HG02623 (cell line): Measurements from ENCODE around the gene INO80E.
"Not testable (repeated sequence)": the region's sequence is repeated elsewhere in the genome, so short reads cannot be mapped to it uniquely, and the experiment has no call there.

Source experiments
- ATAC-seq: cut with Tn5 transposase; IDR thresholded peaks from one replicate; pipeline ENCODE4 v1.9.1; 2021; ENCODE audit warnings: moderate library complexity; ENCODE audit not compliant: unreplicated experiment

The INO80E gene

GRCh38 chr16:29995911-29996765, at the start of gene INO80E:
INO80E (plus strand) TSS chr16:29996241; CDS start chr16:29996311, 70 bp downstream.
- peak; percentile 82 for ATAC-seq

- ATAC-seq = no peak
Measured at GRCh38 chr16:29947897-29948296, 48.1 kb upstream of the INO80E start.

- no peak for ATAC-seq
Measured at GRCh38 chr16:29950806-29951461, 45.1 kb upstream of the INO80E start.

DNA sequence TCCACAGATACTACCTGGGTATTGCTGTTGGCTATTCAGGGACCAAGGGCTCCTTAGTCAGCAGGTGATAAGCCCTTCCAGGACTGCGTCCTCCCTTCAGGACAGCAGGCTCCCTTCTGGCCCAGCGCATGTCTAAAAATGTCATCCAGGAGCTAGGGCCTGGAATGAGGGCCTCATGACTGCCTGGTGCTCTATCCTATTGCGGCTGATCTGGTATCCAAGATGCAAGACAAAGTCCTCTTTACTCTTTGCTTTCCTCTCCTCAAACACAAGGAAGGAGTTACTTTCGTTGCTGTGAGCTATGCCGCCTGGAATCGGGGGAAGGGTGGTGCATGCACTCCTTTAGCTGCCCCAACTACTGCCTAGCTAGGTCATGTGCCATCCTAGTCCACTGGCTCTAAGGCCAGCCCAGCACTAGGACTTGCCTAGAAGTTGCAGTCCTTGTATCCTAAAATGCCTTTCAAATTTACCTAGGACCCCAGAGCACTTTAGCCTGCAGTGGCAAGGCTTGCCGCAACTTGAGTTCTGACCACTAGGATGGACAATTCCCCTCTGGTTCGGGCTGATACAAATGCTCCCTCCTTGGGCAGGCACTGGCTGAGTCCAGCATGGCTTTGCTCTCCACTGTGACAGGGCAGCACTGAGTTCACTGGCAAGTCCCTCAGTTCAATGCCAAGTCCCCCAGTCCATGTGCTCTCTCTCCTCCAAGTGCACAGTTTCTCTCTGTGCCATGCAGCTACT, 44.2 kb upstream of the INO80E start:
- ATAC-seq = no peak

DNA sequence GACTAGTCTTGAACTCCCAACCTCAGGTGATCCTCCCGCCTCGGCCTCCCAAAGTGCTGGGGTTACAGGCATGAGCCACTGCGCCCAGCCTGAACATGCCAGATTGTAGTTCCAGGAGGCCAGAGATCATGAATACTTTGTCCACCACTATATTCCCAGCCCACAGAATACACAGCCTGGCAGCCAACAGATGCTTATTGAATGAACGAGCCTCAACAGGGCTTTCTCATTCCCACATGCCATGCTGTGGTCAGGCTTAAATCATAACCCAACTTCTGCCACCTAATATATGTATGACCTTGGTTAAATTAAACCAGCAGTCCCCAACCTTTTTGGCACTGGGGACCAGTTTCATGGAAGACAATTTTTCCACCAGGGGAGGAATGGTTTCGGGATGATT, 37.3 kb upstream of the INO80E start:
- ATAC-seq = no peak

DNA sequence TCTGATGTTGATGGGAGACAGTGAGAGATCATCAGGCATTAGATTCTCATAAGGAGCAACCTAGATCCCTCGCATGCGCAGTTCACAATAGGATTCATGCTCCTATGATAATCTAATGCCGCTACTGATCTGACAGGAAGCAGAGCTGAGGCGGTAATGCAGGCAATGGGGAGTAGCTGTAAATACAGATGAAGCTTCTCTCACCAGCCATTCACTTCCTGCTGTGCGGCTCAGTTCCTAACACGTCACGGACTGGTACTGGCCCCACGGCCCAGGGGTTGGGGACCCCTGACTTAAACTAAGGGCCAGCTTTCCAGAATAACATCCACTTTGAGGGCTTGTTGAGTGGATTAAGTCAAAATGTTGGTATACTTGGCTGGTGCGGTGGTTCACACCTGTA, 36.7 kb upstream of the INO80E start:
- no peak for ATAC-seq

- not testable (repeated sequence) for ATAC-seq
Measured at GRCh38 chr16:29959821-29960220, 36.2 kb upstream of the INO80E start.

GRCh38 chr16:29961127-29961478, 34.9 kb upstream of the INO80E start:
- no peak for ATAC-seq

DNA sequence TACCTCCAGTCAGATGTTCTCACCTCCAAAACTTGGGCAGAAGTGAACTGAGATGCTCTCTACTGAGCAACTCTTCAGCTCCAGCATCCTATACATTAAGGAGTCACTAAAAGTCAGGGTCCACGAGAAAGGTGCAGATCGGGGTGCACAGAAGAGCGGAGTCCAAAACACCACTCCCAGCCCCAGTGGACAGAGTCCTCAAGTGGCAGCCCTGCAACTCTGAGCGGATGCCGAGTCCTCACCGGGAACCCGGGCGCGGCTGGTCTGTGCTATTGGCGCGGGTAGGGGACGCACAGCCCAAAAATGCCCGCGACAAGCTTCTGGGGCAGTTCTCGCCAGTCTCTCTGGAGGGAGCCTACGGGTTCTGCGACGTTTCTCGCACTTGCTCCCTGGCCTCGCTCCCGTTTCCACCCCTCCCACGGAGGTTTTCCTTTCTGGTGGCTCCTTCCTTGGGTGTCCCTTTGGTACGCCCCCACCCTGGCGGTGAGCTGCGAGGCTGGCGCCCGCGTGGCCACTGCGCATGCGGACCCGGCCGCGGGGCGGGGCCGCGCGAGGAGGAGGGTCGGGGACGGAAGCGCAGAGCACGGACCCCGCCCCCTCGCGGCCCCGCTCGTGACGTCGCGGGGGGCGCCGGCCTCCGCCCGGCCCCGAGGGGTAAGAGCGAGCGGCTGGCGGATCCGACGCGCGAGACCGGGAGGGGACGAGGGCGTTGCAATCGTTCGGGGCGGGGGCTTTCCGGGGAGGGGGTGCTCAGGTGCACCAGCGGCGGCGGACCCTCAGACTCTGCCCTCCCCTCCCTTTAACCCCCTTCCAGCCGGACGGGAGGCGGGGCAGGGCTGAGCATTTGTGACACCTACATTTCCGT, 34.3 kb upstream of the INO80E start, which contains the start of gene TMEM219:
Gene TMEM219, plus strand, starts transcription at position 601 of the 865 bp plus-strand sequence. CDS start 1,065 bp downstream, outside the sequence.
- peak; percentile 83 for ATAC-seq

DNA sequence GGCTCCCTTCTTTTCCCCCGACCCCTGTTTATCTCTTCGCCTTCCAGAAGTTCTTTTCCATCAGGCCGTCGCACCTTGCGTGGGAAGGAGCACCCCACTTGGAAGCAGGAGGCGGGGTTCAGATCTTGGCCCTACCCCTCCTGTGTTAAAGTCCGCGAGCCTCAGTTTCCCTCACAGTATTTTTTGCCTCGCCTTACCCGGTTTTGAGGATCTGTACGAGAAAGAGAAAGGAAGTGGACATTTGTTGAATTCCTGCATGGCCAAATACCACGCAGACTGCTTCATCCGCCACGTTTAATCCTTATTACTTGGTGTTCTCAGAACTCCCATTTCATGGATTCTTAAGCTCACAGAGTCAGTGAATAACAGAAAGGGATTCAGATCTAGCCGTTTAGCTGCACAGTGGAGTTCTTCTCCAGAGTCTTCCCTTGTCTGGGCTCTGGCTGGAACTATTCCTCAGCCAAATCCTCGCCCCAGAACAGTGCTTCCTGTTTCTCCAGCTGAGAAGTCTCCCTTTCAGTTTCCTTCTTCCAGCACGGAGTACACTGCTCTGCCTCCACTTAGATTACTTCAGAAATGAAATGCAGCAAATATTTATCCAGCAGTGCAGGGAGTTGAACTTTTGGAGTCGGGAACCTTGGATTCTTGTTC, 33.6 kb upstream of the INO80E start:
- no peak for ATAC-seq

DNA sequence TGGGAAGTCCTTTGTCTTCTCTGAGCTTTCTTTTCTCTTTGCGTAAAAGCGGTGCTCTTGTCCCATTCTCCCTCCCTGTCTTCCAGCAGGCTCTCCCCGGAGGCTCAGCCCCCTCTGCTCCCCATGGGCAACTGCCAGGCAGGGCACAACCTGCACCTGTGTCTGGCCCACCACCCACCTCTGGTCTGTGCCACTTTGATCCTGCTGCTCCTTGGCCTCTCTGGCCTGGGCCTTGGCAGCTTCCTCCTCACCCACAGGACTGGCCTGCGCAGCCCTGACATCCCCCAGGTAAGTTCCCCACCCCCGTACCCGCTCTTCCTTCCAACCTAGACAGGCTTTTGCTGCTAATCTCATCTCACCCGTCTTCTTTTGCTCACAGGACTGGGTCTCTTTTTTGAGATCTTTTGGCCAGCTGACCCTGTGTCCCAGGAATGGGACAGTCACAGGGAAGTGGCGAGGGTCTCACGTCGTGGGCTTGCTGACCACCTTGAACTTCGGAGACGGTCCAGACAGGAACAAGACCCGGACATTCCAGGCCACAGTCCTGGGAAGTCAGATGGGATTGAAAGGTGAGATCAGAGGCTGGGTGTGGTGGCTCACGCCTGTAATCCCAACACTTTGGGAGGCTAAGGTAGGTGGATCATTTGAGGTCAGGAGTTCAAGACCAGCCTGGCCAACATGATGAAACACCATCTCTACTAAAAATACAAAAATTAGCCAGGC, 32.9 kb upstream of the INO80E start:
- no peak for ATAC-seq

DNA sequence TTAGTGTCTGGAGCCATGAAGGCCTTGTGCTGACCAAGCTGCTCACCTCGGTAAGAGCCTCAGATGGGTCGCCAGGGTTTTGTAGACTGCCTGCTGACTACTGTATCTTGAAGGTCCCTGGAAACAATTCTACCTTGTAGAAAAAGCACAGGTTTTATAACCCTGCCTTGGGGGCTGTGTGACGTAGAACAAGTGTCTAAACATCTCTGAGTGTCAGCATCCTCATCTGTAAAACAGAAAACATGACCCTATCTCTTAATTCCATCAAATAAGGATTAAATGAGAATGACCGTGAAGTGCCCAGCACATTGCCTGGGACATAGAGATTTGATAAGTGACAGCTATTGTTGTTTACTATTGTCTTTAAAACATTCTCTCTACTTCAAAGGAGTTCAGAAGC, 27.8 kb upstream of the INO80E start:
- no peak for ATAC-seq

- ATAC-seq = no peak
Measured at GRCh38 chr16:29971304-29971703, 24.7 kb upstream of the INO80E start.

GRCh38 chr16:29972500-29972899, 23.5 kb upstream of the INO80E start:
- ATAC-seq = no peak

DNA sequence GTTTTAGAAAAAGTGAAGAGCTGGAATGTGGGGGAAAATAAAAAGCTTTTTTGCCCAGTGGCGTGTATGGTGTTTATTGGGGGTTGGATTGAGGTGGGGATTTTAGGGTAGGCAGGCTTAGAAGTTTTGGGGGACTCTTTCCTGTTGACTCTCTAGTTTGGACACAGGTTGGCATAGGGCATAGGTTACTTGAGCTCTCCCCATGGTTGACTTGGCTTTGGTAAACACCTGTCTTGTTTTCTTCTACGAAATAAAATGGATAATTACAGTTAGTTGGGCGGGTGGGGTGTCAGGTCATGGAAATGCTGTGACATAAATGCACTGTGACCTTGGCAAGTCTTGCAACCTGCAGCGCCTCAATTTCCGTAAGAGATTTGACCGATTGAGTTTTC, 23.1 kb upstream of the INO80E start:
- ATAC-seq = no peak

DNA sequence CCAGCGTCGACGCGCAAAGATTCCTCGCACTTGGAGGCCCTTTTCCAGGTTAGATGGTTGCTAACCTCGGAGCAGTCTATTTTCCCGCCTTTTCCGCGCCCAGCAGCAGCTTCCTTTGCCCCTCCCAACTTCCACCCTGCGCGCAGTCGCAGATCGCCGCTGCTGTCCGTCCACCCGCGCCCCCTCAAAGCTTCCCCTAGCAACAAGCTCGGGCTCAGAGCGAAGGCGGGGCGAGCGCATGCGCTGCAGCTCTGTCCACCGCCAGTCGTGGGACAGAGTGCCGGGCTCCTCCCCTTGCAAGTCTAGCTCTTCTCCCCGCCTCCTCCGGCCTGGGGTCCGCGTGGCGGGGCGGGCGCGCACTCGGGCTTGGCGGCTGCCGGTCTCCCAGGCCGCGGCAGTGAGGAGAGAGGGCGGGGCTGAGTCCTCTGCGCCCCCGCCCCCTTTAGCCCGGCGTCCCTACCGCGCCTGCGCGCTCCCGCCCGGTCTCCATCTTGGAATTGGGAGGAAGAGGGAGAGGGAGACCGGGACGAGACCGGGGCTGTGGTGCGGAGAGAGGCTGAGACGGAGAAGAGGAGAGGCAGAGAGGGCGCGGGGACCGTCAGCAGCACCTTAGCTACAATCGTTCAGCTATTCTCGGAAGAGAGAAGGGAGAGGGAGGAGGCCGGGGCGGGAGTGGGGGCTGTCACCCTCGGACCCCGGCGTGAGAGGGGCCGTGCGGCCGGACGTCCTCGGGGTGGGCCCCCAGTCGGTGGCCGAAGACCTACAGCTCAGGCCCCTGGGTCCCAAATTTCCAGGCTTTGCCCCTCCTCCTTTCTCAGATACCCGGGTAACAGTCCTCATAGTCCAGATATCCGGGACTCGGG, 22.4 kb upstream of the INO80E start, which contains the start of gene TAOK2:
Gene TAOK2, plus strand, starts transcription at position 485 of the 863 bp plus-strand sequence. CDS start 3,905 bp downstream, outside the sequence.
- ATAC-seq = peak; percentile 84

GRCh38 chr16:29974291-29975133, 21.5 kb upstream of the INO80E start:
- ATAC-seq = no peak
